ENCODE measurements around the gene KNCN. TPM values are rescaled to one million over a fixed set of nuclear protein-coding genes. Genes with fewer than 3 reads are reported as not detected.

The KNCN gene
- polyA plus RNA-seq, 4 donors: 0.03 TPM; not detected in 3

- peak; percentile 36 to 44 (median 39) for DNase-seq (ENCODE audit: low read depth in 4 of 4, low spot score in 3 of 4)
Observed at GRCh38 chr1:46569884-46570725, 18.7 kb upstream of the KNCN start.

- no peak for DNase-seq (ENCODE audit: low read depth in 4 of 4, low spot score in 3 of 4)
Observed at GRCh38 chr1:46569116-46569515, 17.7 kb upstream of the KNCN start.

DNA sequence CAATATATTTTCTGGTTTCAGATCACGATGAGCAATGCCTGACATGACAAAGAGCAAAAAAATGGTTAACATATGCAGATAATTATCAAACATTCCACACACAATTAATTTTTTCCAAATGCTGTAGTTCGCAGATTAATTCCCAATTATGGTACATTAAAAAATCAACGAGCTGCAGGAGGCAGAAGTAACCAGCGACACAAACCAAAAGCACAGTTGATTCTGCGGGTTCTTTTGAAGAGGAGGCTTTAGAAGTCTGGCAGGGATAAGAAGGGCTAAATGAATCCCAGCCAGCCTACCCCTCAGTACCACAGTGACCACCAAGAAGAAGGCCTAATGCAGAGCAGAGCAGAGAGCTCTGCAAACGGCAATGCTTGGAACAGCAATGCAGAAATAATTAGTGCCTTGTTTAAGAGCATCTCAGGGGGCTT lies 17.0 kb upstream of the KNCN start:
- DNase-seq (ENCODE audit: low read depth in 4 of 4, low spot score in 3 of 4): no peak

DNA sequence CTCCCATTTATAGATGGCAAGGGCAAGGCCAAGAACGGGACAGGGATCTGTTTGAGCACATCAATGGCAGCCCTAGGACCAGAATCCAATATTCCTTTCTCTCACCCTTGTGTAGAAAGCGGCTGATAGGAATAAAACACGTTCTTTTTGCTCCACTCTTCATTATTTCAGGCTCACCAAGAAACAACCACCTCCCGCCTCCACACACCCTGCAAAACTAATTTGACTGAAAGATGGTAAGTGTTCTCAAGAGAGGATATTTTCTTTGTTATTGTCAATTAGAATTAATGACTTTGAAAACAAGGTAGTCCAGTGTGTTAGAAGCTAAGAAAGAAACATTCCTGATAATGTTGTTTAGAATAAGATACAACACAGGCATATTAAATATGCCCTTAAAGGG lies 11.9 kb upstream of the KNCN start:
- no peak for DNase-seq (ENCODE audit: low read depth in 4 of 4, low spot score in 3 of 4)

DNA sequence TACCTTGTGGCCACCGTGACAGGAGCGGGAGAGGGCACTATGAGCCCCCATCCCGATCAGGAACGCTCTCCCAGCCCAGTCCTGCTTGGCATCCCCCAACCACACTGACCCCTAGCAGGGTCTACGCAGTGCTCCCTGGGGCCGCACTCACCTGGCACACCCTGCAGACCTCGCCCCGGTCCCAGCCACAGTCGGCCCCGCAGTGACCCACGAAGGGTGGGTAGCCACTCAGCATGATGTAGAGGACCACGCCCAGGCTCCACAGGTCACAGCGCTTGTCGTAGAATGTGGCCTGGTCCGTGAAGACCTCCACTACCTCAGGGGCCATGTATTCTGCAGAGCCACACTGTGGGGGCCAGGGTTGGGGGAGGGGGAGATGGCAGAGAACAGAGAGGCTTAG lies 11.1 kb upstream of the KNCN start:
- DNase-seq (ENCODE audit: low read depth in 4 of 4, low spot score in 3 of 4): no peak

GRCh38 chr1:46558966-46559365 lies 7.5 kb upstream of the KNCN start:
- no peak for DNase-seq (ENCODE audit: low read depth in 4 of 4, low spot score in 3 of 4)

- DNase-seq (ENCODE audit: low read depth in 4 of 4, low spot score in 3 of 4): no peak
Observed at GRCh38 chr1:46558141-46558963, 6.9 kb upstream of the KNCN start.

- no peak for DNase-seq (ENCODE audit: low read depth in 4 of 4, low spot score in 3 of 4)
Observed at GRCh38 chr1:46557403-46557802, 6.0 kb upstream of the KNCN start.

- no peak for DNase-seq (ENCODE audit: low read depth in 4 of 4, low spot score in 3 of 4)
Observed at GRCh38 chr1:46556822-46557221, 5.4 kb upstream of the KNCN start.

DNA sequence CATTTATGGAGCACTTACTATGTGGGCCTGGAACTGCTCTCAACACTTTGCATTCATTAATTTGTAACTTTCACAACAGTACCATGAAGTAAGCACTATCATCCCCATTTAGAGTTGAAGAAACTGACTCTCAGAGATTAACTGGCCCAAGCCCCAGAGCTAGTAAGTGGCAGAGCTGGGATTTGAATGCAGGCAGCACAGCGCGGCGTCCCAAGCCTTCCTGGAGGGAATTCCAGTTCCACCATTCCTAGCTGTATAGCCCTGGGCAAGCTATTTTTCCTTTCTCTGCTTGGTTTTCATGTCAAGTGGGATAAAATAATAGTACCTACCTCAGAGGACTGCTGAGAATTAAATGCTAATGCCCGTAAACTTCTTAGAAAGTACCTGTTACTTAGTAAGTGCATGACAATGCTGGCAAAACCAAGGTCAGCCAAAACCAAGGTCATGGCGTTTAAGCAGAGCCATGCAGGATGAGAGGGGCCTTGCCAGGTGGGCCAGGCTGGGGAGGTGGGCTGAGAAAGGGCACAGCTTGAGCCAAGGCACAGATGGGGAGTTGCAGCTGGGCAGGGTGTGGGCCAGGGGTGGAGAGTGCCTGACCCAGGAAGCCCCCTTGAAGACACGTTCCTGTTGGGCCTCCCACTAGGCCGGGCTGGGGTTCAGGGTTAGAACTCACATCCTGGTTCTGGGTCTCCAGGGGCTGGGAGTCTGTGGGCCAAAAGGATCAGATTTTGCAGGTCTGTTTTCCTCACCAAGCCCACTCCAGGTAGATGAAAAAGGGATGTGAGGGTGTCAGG lies 4.6 kb upstream of the KNCN start:
- no peak for DNase-seq (ENCODE audit: low read depth in 4 of 4, low spot score in 3 of 4)

GRCh38 chr1:46554597-46555381 lies 3.3 kb upstream of the KNCN start:
- DNase-seq (ENCODE audit: low read depth in 4 of 4, low spot score in 3 of 4): no peak

DNA sequence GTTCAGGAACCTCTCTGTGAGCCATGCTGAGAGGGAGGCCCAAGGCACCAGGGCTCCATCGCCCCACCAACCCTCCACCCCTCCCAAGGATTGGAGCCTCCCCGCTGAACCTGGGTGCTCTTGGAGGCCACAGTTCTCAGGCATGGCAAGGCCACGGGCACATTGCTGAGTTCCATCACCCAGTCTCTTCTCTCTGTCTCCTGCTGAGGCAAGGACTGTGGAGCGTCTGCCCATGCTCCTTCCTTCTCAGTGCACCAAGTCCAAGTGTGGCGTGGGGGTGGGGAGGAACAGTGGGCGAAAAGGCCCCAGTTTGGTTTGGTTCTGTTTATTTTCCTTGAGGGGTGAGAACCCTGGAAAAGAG lies 2.8 kb upstream of the KNCN start:
- no peak for DNase-seq (ENCODE audit: low read depth in 4 of 4, low spot score in 3 of 4)

DNA sequence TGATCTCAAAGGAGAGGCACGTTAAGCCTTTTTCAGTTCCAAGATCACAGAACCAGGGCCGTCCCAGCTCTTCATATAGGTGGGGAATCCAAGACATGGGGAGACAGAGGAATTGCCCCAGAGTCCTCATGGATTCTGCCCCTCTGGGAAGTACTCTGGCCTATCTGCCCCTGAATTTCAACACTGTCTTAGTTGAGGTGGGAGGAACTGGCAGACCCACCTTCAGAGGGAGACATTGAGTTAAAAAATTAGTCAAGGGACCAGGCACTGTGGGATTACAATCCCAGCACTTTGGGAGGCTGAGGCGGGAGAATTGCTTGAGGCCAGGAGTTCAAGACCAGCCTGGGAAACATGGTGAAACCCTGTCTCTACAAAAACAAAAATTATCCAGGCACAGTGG lies 2.1 kb upstream of the KNCN start:
- no peak for DNase-seq (ENCODE audit: low read depth in 4 of 4, low spot score in 3 of 4)

- DNase-seq (ENCODE audit: low read depth in 4 of 4, low spot score in 3 of 4): no peak
Observed at GRCh38 chr1:46552357-46553237, 1.1 kb upstream of the KNCN start.

GRCh38 chr1:46550751-46551231 lies 656 bp downstream of the KNCN start:
- DNase-seq (ENCODE audit: low read depth in 4 of 4, low spot score in 3 of 4): no peak

- no peak for DNase-seq (ENCODE audit: low read depth in 4 of 4, low spot score in 3 of 4)
Observed at GRCh38 chr1:46549697-46550681, 1.5 kb downstream of the KNCN start.

DNA sequence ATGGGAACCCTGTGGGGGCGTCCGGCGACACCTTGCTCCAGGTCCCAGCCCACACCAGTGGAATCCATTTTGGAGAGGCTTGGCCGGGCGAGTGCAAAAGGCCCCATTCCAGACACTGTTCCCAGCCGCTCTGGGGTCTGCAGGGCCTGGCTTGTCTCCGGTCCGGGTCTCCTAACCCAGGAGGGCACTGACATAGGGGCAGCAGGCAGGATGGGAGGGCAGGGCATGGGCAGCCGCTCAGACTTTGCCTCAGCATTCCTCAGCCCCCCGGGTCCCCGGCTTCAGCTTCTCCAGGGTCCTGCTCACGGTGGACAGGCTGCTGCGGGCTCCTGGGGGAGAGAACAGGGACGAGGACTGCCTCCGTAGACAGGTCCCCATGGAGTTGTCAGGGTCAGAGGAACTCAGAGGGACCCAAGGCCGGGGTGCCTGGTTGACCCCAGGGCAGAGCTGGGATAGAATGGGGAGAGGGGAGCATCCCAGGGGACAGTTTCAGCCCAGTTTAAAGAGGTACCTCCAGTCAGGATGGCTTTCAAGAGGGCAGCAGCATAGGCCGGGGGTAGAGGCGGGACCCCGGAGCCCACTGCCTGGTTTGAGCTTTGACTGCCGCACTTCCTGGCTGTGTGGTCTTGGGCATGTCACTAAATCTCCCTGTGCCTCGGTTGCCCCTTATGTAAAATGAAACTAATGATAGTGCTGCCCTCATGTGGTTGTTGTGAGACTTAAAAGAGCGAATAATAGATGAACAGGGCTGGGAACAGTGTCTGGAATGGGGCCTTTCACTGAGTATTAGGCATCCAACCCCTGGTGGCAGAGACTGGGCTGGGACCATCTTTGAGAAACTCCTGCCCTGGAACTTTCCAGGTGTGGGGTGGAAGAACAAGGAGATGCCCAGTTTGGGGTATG lies 3.7 kb downstream of the KNCN start:
- DNase-seq (ENCODE audit: low read depth in 4 of 4, low spot score in 3 of 4): no peak

Measured in right renal pelvis (tissue), 4 donors.